GM21381 (cell line): ENCODE results near the gene HS1BP3.

ENCODE experiments used
- ATAC-seq: cut with Tn5 transposase; IDR thresholded peaks from one replicate; pipeline ENCODE4 v1.9.1; 2021; ENCODE audit warnings: mild to moderate bottlenecking, moderate library complexity; ENCODE audit not compliant: unreplicated experiment

HS1BP3 gene

GRCh38 chr2:20674974-20675679 lies 24.2 kb upstream of the HS1BP3 start:
- ATAC-seq = no peak

GRCh38 chr2:20674309-20674965 lies 23.5 kb upstream of the HS1BP3 start:
- ATAC-seq = no peak

DNA sequence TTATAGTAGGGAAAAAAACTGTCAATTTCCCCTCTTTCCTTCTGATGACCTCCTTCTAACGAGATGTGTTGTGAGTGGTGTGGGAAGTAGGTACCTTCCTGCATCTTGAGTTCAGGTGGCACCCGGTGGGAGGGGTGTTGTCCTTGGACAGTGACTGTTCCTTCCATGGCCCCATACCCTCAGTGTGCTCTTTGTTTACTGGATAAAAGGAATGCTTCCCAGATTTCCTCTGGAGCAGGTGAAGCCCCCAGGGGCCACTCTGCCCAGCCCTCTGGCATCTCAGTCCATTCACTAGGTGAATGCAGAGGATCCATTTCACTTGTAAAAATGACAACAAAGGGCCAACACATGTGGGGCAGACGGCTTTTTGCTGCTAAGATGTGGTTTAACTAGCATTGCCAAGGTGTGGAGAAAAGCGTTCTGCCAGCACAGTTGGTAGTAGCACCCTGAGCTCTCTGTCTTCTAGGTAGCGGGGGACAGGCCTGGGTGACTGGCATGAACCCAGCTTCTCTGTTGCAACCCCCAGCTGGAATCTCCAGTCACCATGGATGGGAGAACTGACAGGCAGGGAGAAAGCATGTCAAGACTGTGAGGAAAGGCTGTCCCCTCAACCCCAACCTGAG lies 22.9 kb upstream of the HS1BP3 start:
- no peak for ATAC-seq

- no peak for ATAC-seq
Measured at GRCh38 chr2:20672201-20672951, 21.5 kb upstream of the HS1BP3 start.

- ATAC-seq = no peak
Measured at GRCh38 chr2:20671736-20672080, 20.8 kb upstream of the HS1BP3 start.

DNA sequence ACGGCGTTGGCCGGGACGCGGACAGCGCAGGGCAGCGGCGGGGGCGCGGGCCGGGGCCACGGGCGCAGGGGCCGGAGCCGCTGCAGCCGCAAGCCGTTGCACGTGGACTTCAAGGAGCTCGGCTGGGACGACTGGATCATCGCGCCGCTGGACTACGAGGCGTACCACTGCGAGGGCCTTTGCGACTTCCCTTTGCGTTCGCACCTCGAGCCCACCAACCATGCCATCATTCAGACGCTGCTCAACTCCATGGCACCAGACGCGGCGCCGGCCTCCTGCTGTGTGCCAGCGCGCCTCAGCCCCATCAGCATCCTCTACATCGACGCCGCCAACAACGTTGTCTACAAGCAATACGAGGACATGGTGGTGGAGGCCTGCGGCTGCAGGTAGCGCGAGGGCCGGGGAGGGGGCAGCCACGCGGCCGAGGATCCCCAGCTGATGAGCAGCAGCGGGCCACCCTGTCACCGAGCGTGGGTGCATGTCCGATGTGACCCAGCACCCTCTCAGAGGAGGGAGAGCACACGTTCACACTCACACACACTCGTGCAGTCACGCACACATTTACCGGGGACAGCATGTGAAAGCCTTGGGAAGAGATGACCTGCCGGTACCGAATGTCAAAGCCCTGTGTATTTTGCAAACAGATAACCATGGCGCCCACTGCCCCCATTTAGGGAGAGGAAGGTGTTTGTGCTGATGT lies 20.3 kb upstream of the HS1BP3 start:
- ATAC-seq = no peak

- no peak for ATAC-seq
Measured at GRCh38 chr2:20670315-20671035, 19.6 kb upstream of the HS1BP3 start.

DNA sequence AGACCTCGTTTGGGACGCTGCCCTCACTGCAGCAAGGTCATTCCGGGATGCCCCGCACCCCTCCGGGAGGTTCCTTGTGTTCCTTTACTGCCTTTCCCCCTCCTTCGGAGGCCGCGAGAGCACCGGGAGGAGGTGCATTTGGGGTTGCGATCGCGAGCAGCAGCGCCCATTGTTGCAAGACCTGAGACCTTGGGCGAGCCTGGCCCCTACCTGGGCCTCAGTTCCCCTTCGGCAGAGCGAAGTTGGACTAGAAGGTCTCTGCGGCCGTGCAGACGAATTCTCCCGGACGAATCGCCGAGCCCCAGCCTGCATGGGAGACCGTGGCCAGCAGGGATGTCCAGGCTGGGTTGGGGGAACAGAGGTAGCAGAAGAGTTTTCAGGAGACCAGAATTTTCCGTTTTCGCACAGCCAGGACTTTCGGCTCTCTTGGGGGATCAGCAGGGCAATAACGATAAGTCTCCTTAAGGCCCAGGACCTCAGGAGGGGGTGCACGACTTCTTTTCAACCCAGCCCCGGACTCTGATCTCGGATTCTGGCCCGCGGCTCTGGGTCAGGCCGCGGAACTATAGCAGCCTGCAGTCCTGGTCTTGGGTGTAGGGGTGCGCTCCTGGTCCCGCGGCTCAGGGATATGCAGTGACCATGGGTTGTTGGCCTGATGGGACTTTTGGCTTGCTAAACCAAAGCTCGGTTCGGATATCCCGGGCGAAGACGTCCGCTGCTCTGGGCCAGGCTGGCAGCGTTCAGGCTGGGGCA lies 18.8 kb upstream of the HS1BP3 start:
- ATAC-seq = no peak

- no peak for ATAC-seq
Measured at GRCh38 chr2:20668871-20669475, 18.1 kb upstream of the HS1BP3 start.

DNA sequence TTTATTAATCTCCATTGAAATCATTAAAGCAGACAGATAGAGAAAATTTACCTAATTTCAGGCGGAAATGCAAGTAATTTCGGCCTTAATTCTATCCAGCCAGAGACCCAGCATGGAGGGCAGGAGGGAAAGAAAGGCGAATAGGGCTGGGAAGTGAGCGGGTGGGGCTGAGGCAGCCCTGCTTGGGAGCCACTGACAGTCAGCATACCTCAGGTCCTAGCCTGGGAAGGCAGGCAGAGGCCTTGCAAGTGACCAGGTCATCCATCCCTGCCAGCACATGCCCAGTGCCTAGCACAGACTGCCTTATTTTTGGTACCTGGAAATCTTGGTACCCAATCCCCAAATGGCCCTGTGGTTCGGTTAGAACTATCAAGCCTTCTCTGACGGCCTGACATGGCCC lies 17.6 kb upstream of the HS1BP3 start:
- ATAC-seq = no peak

- no peak for ATAC-seq
Measured at GRCh38 chr2:20667531-20668401, 16.9 kb upstream of the HS1BP3 start.

DNA sequence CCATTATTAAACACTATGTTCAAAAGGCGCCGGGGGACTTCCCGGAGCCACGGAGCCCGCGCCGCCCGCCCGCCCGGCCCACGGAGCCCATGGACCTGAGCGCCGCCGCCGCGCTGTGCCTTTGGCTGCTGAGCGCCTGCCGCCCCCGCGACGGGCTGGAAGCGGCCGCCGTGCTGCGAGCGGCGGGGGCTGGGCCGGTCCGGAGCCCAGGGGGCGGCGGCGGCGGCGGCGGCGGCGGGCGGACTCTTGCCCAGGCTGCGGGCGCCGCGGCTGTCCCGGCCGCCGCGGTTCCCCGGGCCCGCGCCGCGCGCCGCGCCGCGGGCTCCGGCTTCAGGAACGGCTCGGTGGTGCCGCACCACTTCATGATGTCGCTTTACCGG lies 16.2 kb upstream of the HS1BP3 start:
- ATAC-seq = no peak

- ATAC-seq = no peak
Measured at GRCh38 chr2:20666304-20667150, 15.6 kb upstream of the HS1BP3 start, which contains the start of gene GDF7. Gene GDF7 (plus strand): TSS chr2:20667144. CDS start chr2:20667240, 96 bp downstream.

DNA sequence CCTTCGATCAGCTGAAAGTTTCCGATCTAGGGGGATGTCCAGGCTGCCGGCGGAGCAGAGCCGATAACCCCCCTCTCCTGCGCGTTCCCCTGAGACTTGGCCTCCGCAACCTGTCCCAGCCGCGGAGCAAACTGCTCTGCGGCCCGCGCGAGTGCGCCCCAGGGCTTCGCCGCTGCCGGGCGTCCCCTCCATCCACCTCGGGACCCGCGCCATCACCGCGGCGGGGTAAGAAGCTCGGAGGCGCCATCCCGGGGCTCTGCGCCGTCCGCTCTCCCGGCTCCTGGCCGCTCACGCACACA lies 15.1 kb upstream of the HS1BP3 start:
- no peak for ATAC-seq

- no peak for ATAC-seq
Measured at GRCh38 chr2:20665243-20666004, 14.5 kb upstream of the HS1BP3 start.

DNA sequence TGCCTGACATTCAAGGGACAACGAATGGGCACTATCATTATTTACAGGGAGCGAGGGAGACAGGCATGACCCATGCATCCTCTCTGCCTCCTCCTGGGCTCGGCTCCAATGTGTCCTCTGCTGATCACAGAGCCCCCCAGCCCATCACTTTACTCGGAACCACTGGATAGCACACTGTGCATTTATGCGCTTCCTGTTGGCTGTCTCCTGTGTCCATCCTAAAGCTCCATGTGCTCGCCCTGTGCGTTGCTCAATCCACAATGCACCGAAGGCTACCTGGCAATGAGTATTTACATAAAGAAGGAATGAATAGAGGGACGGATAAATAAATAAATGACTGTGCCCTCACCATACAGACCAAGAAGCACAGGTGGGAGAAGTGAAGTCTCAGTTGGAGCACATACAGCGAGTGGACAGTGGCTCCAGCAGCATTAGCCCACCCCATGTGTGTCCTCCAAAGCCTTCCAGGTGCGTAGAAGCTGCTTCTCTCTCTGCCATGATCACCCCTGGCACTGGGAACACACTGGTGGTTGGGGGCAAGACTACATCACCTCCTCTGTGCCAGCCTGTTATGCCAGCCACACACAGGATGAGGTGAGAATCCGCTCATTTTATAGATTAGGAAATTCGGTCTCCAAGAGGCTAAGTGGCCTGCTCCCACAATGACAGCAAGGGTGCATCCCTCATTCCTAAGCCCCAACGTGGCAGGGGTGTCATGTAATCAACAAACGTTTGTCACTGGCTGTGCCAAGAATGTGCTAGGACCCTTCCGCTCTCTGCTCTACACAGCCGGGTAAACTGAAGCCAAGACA lies 13.7 kb upstream of the HS1BP3 start:
- no peak for ATAC-seq
